Measurements from ENCODE around the gene HS1BP3.

The HS1BP3 gene

DNA sequence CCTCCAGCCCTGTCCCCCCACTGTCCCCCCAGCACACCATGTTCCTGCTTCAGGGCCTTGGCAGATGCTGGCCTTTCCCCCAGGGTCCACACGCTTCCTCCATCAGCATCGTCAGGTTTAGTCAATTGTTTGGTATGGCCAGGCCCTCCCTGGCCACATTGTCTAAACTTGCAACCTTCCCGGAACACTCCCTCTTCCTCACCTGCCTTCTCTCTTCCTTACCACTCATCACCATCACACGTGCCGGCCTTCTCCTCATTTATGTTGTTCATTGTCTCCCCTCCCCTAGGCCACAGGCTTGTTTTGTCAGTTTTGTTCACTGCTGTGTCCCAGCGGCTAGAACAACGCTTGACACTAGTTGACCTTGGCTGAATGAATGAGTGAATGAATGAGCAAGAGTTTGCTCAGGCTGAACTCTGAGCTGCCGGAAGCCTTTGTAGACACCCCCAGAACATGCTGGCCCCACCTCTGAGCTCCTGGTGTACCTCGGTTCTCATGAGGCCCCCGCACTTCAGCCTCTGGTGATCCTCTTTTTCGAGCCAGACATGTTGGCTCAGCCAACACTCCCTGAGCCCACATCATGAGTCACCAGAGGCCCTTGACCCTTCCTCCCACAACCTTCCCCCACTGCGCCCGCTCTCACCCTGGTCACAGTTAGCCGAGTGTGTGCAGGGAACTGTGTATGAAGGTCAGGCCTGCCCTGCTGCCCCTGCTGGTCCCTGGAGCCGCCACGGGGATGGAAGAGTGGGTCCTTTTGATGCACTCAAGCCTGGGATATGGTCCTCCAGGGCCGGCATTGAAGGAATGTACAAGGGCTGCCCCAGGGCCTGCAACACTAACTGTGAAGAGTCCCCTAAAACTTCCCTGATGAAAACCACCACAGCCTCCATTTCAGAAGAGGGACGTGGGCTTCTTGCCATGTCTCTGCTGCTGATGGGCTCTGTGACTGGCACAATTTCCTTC lies 57.5 kb downstream of the HS1BP3 start:
- TF ChIP-seq EZH2phosphoT487 (IDR thresholded peaks at IDR 0.05; ENCODE audit: borderline replicate concordance, low read length) = no peak
- TF ChIP-seq, protein P1, sequence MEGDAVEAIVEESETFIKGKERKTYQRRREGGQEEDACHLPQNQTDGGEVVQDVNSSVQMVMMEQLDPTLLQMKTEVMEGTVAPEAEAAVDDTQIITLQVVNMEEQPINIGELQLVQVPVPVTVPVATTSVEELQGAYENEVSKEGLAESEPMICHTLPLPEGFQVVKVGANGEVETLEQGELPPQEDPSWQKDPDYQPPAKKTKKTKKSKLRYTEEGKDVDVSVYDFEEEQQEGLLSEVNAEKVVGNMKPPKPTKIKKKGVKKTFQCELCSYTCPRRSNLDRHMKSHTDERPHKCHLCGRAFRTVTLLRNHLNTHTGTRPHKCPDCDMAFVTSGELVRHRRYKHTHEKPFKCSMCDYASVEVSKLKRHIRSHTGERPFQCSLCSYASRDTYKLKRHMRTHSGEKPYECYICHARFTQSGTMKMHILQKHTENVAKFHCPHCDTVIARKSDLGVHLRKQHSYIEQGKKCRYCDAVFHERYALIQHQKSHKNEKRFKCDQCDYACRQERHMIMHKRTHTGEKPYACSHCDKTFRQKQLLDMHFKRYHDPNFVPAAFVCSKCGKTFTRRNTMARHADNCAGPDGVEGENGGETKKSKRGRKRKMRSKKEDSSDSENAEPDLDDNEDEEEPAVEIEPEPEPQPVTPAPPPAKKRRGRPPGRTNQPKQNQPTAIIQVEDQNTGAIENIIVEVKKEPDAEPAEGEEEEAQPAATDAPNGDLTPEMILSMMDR (IDR thresholded peaks at IDR 0.05; ENCODE audit: low read depth, low read length, poor library complexity, severe bottlenecking) = no peak
- peaks cover 10% of the 10 kb centered on the region; the same call in 1 of the 2 replicates for H3F3A ChIP-seq (ENCODE audit: control insufficient read depth, insufficient read depth)
- H4K20me1 ChIP-seq (ENCODE audit: control insufficient read depth, insufficient read depth, low read depth, low read length) = peaks cover 23% of the 10 kb centered on the region; the same call in 1 of the 2 replicates
- no peaks in the 10 kb centered on the region for H3K36me3 ChIP-seq (ENCODE audit: control insufficient read depth, low read length)
- H3K79me2 ChIP-seq (ENCODE audit: control insufficient read depth, low read length) = no peaks in the 10 kb centered on the region
- H3K4me2 ChIP-seq (ENCODE audit: low read length) = no peak overlapping the region
- peaks cover 39% of the 10 kb centered on the region for H3K4me1 ChIP-seq (ENCODE audit: control insufficient read depth, low read length)
- no peak overlapping the region for H3K27ac ChIP-seq (ENCODE audit: low read depth, low read length)
- H3K27me3 ChIP-seq (ENCODE audit: control insufficient read depth, low read length) = peaks cover 49% of the 10 kb centered on the region
- H3K4me3 ChIP-seq (ENCODE audit: low read length) = no peak overlapping the region
- no peaks in the 10 kb centered on the region for H3K9me2 ChIP-seq (replicated peaks; ENCODE audit: control insufficient read depth, low read length)
- H3K9me3 ChIP-seq (ENCODE audit: control insufficient read depth, insufficient read depth, low read length) = no peaks in the 10 kb centered on the region

DNA sequence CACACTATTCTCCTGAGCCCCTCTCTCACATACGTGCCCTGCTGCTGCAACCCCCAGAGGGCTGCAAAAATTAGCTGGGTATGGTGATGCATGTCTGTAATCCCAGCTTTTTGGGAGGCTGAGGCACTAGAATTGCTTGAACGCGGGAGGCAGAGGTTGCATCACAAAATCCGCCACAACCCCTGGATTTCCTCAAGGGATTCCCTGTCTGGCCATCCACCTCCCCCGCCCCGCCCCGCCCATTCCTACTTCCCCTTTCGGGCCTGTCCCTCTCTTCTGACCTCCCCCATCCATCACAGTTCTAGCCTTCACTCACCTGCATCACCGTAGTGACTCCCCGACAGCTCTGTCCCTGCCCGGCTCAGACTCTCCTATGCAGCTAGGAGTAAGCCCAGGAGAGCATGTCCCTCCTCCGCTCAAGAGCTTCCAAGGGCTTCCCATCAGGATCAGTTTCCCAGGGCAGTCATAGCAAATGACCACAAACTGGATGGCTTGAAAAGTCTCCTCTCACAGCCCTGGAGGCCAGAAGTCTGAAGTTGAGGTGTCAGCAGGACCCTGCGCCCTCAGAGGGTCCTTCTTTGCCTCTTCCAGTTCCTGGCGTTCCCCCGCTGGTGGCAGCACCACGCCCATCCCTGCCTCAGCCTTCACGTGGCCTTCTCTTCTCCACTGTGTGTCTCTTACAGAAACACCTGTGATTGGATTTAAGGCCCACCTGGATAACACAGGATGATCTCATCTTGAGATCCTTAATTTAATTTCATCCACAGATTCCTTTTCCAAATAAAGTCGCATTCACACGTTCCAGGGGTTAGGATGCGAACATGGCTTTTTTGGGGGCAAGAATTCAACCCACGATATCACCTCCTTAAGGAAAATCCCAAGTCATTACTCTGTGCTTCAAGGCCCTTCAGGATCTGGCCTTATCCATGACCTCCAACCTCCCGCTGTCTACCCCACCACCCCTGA lies 58.5 kb downstream of the HS1BP3 start:
- peaks cover 19% of the 10 kb centered on the region; the same call in 1 of the 2 replicates for H4K20me1 ChIP-seq (ENCODE audit: control insufficient read depth, insufficient read depth, low read depth, low read length)
- no peak overlapping the region for H3K4me3 ChIP-seq (ENCODE audit: low read length)
- peaks cover 36% of the 10 kb centered on the region for H3K4me1 ChIP-seq (ENCODE audit: control insufficient read depth, low read length)
- H3K9me2 ChIP-seq (replicated peaks; ENCODE audit: control insufficient read depth, low read length) = no peaks in the 10 kb centered on the region
- no peak overlapping the region for H3K4me2 ChIP-seq (ENCODE audit: low read length)
- peaks cover 44% of the 10 kb centered on the region for H3K27me3 ChIP-seq (ENCODE audit: control insufficient read depth, low read length)
- no peak overlapping the region for H3K27ac ChIP-seq (ENCODE audit: low read depth, low read length)
- H3F3A ChIP-seq (ENCODE audit: control insufficient read depth, insufficient read depth) = peaks cover 10% of the 10 kb centered on the region; the same call in 1 of the 2 replicates
- no peaks in the 10 kb centered on the region for H3K9me3 ChIP-seq (ENCODE audit: control insufficient read depth, insufficient read depth, low read length)
- no peak for TF ChIP-seq EZH2phosphoT487 (IDR thresholded peaks at IDR 0.05; ENCODE audit: borderline replicate concordance, low read length)
- TF ChIP-seq, protein P1 (IDR thresholded peaks at IDR 0.05; ENCODE audit: low read depth, low read length, poor library complexity, severe bottlenecking) = peak; percentile 33
- H3K36me3 ChIP-seq (ENCODE audit: control insufficient read depth, low read length) = no peaks in the 10 kb centered on the region
- no peaks in the 10 kb centered on the region for H3K79me2 ChIP-seq (ENCODE audit: control insufficient read depth, low read length)

DNA sequence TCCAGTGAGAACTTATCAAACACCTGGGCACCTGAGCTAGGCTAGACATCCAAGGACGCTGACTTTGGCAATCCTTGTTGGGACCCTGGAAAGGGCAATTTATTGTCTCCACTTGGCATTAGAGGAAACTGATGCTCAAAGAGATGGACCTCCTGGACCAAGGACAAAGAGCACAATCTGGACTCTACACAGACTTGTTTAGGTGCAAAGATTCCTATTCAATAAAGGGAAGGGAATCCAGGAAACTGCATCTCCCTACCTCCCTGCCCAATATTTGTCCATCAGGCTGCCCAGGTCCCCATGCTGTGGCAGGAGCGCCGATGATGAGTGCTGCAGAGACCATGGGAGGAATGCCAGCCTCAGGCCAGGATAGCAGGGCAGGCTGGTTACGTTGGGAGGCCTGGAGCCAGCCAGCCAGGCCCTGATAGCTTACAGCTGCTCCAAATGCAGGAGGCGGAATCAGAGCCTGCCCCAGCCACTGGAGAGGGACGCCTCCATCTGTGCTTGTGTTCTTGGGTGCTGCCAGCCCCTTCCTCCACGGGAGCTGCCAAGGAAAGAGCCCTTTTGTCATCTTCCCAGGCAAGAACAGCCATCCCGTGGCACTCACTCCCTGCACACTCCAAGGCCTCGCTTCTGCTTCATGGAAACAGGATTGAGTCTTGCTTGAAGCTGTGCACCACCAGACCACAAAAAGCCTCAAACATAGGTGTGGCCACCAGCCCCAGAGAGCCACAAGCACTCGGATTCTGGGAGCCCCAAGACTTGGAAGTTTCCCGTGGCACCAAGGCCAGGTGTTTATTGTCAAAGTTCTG lies 60.0 kb downstream of the HS1BP3 start:
- Histone ChIP-seq H3K4me2 (ENCODE audit: low read length) (no peak overlapping the region), H4K20me1 (ENCODE audit: control insufficient read depth, insufficient read depth, low read depth, low read length) (peaks cover 11% of the 10 kb centered on the region; the same call in 1 of the 2 replicates), H3K9me2 (replicated peaks; ENCODE audit: control insufficient read depth, low read length) (no peaks in the 10 kb centered on the region), H3K4me3 (ENCODE audit: low read length) (no peak overlapping the region), H3K9me3 (ENCODE audit: control insufficient read depth, insufficient read depth, low read length) (no peaks in the 10 kb centered on the region), H3K27ac (ENCODE audit: low read depth, low read length) (no peak overlapping the region), H3F3A (ENCODE audit: control insufficient read depth, insufficient read depth) (peaks cover 3% of the 10 kb centered on the region; the same call in 1 of the 2 replicates), H3K36me3 (ENCODE audit: control insufficient read depth, low read length) (no peaks in the 10 kb centered on the region), H3K27me3 (ENCODE audit: control insufficient read depth, low read length) (peaks cover 42% of the 10 kb centered on the region), H3K79me2 (ENCODE audit: control insufficient read depth, low read length) (no peaks in the 10 kb centered on the region), H3K4me1 (ENCODE audit: control insufficient read depth, low read length) (peaks cover 21% of the 10 kb centered on the region)
- TF ChIP-seq, protein P1 (IDR thresholded peaks at IDR 0.05; ENCODE audit: low read depth, low read length, poor library complexity, severe bottlenecking) = no peak
- TF ChIP-seq EZH2phosphoT487 (IDR thresholded peaks at IDR 0.05; ENCODE audit: borderline replicate concordance, low read length) = no peak

All from DOHH2 (cell line).